Central memory CD8-positive, alpha-beta T cell (primary cell): Measurements from ENCODE around the gene PEX14.

ENCODE experiments used
- ATAC-seq: fragments of 150-1000 bp; cut with Tn5 transposase; replicated peaks from 2 replicates; pipeline ENCODE4 v1.10.0; 2022; ENCODE audit warnings: mild to moderate bottlenecking, moderate FRiP score, moderate number of reproducible peaks; ENCODE audit not compliant: poor library complexity, severe bottlenecking; ENCODE audit errors: extremely low read depth
- DNase-seq, 2 donors: peaks; one replicate each; pipeline ENCODE4 v3.0.0; 2021; ENCODE audit warnings: low spot score in 2 of 2
- H3K27ac Mint-ChIP-seq: one replicate; pipeline ENCODE4 v1.8.0; 2022; ENCODE audit warnings: low read depth, mild to moderate bottlenecking, moderate library complexity, mixed read lengths
- H3K27me3 Mint-ChIP-seq: one replicate; pipeline ENCODE4 v1.8.0; 2022; ENCODE audit warnings: mixed read lengths
- H3K36me3 Mint-ChIP-seq: one replicate; pipeline ENCODE4 v1.8.0; 2022; ENCODE audit warnings: mild to moderate bottlenecking, moderate library complexity, mixed read lengths; ENCODE audit not compliant: insufficient read depth
- H3K4me1 Mint-ChIP-seq: one replicate; pipeline ENCODE4 v1.8.0; 2022; ENCODE audit warnings: mixed read lengths
- H3K4me3 Mint-ChIP-seq: one replicate; pipeline ENCODE4 v1.8.0; 2022; ENCODE audit warnings: mild to moderate bottlenecking, moderate library complexity, mixed read lengths
- H3K9me3 Mint-ChIP-seq: one replicate; pipeline ENCODE4 v1.8.0; 2022; ENCODE audit warnings: mixed read lengths

The PEX14 gene

GRCh38 chr1:10635992-10636391 is 161.2 kb downstream of the PEX14 start:
- DNase-seq (no peak), ATAC-seq (no peak)
- Mint-ChIP-seq H3K27ac (peak overlapping the region; percentile 64), H3K4me1 (no peaks in the 10 kb centered on the region), H3K36me3 (peaks cover 5% of the 10 kb centered on the region), H3K27me3 (no peaks in the 10 kb centered on the region), H3K4me3 (no peak overlapping the region), H3K9me3 (no peaks in the 10 kb centered on the region)

GRCh38 chr1:10637400-10637799 is 162.7 kb downstream of the PEX14 start:
- H3K9me3 Mint-ChIP-seq = no peaks in the 10 kb centered on the region
- H3K27me3 Mint-ChIP-seq = no peaks in the 10 kb centered on the region
- H3K27ac Mint-ChIP-seq = peak overlapping the region; percentile 16
- ATAC-seq (no peak), DNase-seq (no peak)
- H3K36me3 Mint-ChIP-seq = peaks cover 7% of the 10 kb centered on the region
- no peaks in the 10 kb centered on the region for H3K4me1 Mint-ChIP-seq
- no peak overlapping the region for H3K4me3 Mint-ChIP-seq

GRCh38 chr1:10637834-10638558 is 163.2 kb downstream of the PEX14 start:
- Mint-ChIP-seq H3K9me3 (no peaks in the 10 kb centered on the region), H3K27ac (no peak overlapping the region), H3K4me1 (no peaks in the 10 kb centered on the region), H3K36me3 (peaks cover 3% of the 10 kb centered on the region), H3K27me3 (no peaks in the 10 kb centered on the region), H3K4me3 (no peak overlapping the region)
- DNase-seq = no peak
- no peak for ATAC-seq

GRCh38 chr1:10638559-10639005 is 163.8 kb downstream of the PEX14 start:
- H3K9me3 Mint-ChIP-seq = no peaks in the 10 kb centered on the region
- H3K4me1 Mint-ChIP-seq = no peaks in the 10 kb centered on the region
- no peak overlapping the region for H3K27ac Mint-ChIP-seq
- ATAC-seq (no peak), DNase-seq (no peak)
- peaks cover 2% of the 10 kb centered on the region for H3K36me3 Mint-ChIP-seq
- no peaks in the 10 kb centered on the region for H3K27me3 Mint-ChIP-seq
- H3K4me3 Mint-ChIP-seq = no peak overlapping the region

DNA sequence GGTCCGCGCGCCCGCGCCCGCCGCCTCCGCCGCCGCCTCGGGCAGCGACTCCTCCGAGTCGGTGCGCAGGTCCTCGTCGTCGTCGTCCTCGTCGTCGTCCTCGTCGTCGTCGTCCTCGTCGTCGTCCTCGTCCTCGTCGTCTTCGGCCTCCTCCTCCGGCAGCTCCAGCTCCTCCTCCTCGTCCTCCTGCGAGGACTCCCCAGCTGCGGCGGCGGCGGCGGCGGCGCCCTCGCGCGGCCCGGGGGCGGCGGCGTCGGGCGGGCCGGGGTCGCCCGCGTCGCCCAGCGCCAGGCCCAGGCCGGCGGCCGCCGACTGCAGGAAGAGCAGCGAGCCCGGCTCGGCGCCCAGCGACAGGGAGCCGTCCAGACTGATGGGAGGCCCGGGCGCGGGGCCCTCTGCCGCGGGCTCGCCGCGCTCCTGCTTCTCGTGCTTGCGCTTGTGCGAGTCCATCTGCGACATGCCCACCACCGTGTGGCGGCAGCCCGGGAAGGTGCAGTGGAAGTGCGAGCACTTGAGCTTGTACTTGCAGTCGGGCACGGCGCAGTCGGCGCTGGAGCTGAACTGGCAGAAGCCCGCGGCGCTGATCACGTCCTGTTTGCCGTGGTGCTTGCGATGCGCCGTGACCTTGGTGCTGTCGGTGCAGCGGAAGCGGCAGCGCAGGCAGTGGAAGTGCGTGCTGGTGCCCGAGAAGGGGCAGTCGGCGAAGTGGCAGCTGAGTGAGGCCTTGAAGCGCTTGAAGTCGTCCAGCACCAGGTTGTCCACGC is 164.4 kb downstream of the PEX14 start:
- Mint-ChIP-seq H3K4me3 (no peak overlapping the region), H3K27me3 (no peaks in the 10 kb centered on the region), H3K9me3 (no peaks in the 10 kb centered on the region), H3K36me3 (peaks cover 2% of the 10 kb centered on the region), H3K4me1 (no peaks in the 10 kb centered on the region), H3K27ac (no peak overlapping the region)
- ATAC-seq (no peak), DNase-seq (no peak)

GRCh38 chr1:10639775-10640578 is 165.2 kb downstream of the PEX14 start:
- DNase-seq (no peak), ATAC-seq (no peak)
- Mint-ChIP-seq H3K27me3 (no peaks in the 10 kb centered on the region), H3K9me3 (no peaks in the 10 kb centered on the region), H3K4me1 (no peaks in the 10 kb centered on the region), H3K4me3 (no peak overlapping the region), H3K27ac (no peak overlapping the region), H3K36me3 (peaks cover 3% of the 10 kb centered on the region)

- Mint-ChIP-seq H3K36me3 (peaks cover 5% of the 10 kb centered on the region), H3K4me1 (no peaks in the 10 kb centered on the region), H3K9me3 (no peaks in the 10 kb centered on the region), H3K27me3 (no peaks in the 10 kb centered on the region), H3K27ac (peak overlapping the region; percentile 49), H3K4me3 (no peak overlapping the region)
- ATAC-seq (no peak), DNase-seq (no peak)
These were observed 166.2 kb downstream of the PEX14 start for GRCh38 chr1:10640843-10641553.

GRCh38 chr1:10641976-10642375 is 167.2 kb downstream of the PEX14 start:
- DNase-seq = no peak
- peaks cover 9% of the 10 kb centered on the region for H3K36me3 Mint-ChIP-seq
- H3K27ac Mint-ChIP-seq = no peak overlapping the region
- no peaks in the 10 kb centered on the region for H3K27me3 Mint-ChIP-seq
- no peaks in the 10 kb centered on the region for H3K4me1 Mint-ChIP-seq
- no peaks in the 10 kb centered on the region for H3K9me3 Mint-ChIP-seq
- ATAC-seq = no peak
- H3K4me3 Mint-ChIP-seq = no peak overlapping the region

GRCh38 chr1:10642403-10643080 is 167.8 kb downstream of the PEX14 start:
- no peaks in the 10 kb centered on the region for H3K4me1 Mint-ChIP-seq
- no peak overlapping the region for H3K4me3 Mint-ChIP-seq
- H3K27ac Mint-ChIP-seq = no peak overlapping the region
- H3K9me3 Mint-ChIP-seq = no peaks in the 10 kb centered on the region
- no peaks in the 10 kb centered on the region for H3K27me3 Mint-ChIP-seq
- DNase-seq (no peak), ATAC-seq (no peak)
- peaks cover 9% of the 10 kb centered on the region for H3K36me3 Mint-ChIP-seq

- Mint-ChIP-seq H3K36me3 (peaks cover 9% of the 10 kb centered on the region), H3K27ac (no peak overlapping the region), H3K9me3 (no peaks in the 10 kb centered on the region), H3K27me3 (no peaks in the 10 kb centered on the region), H3K4me1 (no peaks in the 10 kb centered on the region), H3K4me3 (no peak overlapping the region)
- DNase-seq (no peak), ATAC-seq (no peak)
These were observed 169.0 kb downstream of the PEX14 start for GRCh38 chr1:10643607-10644306.

GRCh38 chr1:10644307-10645128 is 169.8 kb downstream of the PEX14 start:
- H3K4me3 Mint-ChIP-seq = no peak overlapping the region
- ATAC-seq = no peak

More at GRCh38 chr1:10644307-10645128, 169.8 kb downstream of the PEX14 start:
- H3K27me3 Mint-ChIP-seq = no peaks in the 10 kb centered on the region
- peaks cover 9% of the 10 kb centered on the region for H3K36me3 Mint-ChIP-seq
- H3K27ac Mint-ChIP-seq = no peak overlapping the region
- DNase-seq = no peak
- H3K9me3 Mint-ChIP-seq = no peaks in the 10 kb centered on the region
- no peaks in the 10 kb centered on the region for H3K4me1 Mint-ChIP-seq
